Activated naive CD4-positive, alpha-beta T cell (primary cell): ENCODE results near the gene CTIF.

Experiments
- DNase-seq, 4 experiments: peaks; one replicate each; lab custom pipeline; 2025; lab: John Stamatoyannopoulos, UW

CTIF gene

GRCh38 chr18:48729404-48729803 lies 190.6 kb downstream of the CTIF start:
- no peak for DNase-seq

GRCh38 chr18:48730010-48730409 lies 191.2 kb downstream of the CTIF start:
- DNase-seq = no peak

GRCh38 chr18:48732767-48733424 lies 194.1 kb downstream of the CTIF start:
- no peak for DNase-seq

DNA sequence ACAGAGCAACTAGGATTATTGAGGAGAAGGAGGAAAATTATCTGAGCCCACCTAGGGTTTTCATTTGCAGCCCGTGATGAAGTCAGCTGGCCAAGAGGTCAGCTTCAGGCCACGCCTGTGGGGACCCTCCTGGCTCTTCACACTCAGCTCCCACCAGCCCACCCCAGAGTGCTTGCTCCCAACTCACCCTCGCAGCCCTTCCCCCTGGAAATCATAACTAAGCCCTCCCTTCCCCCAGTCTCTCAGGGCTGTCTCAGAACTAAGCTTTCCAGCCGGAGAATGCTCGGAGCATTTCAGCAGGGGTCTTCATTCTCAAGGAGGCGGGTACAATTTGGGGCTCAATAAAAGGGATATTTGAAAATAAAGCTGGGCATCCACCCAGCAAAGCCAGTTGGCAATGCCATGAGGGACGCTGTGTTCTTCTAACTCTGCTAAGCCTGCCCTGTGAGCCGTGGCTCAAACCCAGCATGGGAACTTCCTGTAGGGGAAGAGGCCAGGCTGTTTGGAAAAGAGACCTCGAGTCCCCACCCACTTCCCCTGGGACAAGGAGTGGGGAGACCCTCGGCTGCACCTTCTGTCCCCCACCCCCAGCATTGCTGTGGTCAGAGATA lies 194.9 kb downstream of the CTIF start:
- DNase-seq = no peak

DNA sequence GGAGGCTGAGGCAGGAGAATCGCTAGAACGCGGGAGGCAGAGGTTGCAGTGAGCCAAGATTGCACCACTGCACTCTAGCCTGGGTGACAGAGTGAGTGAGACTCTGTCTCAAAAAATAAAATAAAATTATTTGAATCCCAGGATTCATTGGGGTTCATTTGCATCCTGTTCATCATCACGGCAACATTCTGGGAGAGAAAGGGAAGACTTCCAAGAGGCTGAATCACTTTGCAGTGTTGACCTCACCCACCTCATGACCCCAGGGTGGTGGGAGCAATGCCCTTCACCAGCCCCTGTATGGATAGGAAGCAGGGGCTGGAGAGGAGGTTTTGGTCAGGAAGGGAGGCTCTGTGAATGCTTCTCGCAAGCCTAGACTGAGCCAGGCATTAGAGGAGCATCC lies 195.6 kb downstream of the CTIF start:
- no peak for DNase-seq

DNA sequence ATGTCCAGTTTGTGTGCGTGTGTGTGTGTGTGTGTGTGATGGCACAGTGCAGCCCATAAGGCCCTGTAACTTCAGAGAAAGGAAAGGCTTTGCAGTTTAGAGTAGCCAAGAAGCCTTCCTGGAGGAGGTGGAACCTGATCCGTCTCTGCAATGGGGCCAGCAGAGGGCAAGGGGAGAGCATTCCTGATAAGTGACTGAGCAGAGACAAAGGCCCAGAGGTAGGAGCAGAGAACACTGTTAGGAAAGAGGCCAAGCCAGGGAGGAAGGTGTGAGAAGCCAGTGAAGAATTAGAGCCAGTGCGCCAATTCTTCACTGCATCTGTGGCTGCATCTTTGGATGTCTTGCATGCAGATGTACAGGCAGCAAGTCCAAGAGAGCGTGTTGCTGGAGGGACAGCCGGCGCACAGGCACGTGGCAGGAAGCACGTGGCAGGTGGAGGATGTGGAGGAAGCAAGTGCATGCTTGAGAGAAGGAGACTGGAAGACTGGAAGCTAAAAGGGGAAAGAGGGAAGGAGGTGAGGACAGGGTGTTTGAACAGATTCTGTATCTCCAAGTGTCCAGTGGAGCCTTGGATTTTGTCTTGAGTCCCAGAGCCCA lies 196.3 kb downstream of the CTIF start:
- no peak for DNase-seq

GRCh38 chr18:48735681-48736255 lies 196.9 kb downstream of the CTIF start:
- no peak for DNase-seq

- no peak for DNase-seq
These were observed 197.8 kb downstream of the CTIF start for GRCh38 chr18:48736321-48737260.

GRCh38 chr18:48739266-48740067 lies 200.6 kb downstream of the CTIF start:
- no peak for DNase-seq

DNA sequence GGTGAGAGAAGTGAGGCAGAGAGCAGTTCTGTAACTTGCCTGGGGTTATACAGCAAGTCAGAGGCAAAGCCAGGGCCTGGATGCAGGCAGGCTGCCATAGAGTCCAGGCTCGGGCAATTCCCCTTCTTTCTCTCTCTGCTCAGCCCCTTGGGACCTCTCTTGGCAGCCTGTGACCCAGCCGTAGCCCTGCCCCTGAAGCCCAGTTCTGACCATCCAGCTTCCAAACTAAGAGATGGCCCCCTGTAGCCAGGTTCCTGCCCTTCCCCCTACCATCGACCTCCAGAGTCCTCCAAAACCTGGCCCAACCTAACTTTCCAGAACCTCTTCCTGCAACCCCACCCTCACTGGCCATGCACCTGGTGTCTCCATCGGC lies 201.2 kb downstream of the CTIF start:
- no peak for DNase-seq

DNA sequence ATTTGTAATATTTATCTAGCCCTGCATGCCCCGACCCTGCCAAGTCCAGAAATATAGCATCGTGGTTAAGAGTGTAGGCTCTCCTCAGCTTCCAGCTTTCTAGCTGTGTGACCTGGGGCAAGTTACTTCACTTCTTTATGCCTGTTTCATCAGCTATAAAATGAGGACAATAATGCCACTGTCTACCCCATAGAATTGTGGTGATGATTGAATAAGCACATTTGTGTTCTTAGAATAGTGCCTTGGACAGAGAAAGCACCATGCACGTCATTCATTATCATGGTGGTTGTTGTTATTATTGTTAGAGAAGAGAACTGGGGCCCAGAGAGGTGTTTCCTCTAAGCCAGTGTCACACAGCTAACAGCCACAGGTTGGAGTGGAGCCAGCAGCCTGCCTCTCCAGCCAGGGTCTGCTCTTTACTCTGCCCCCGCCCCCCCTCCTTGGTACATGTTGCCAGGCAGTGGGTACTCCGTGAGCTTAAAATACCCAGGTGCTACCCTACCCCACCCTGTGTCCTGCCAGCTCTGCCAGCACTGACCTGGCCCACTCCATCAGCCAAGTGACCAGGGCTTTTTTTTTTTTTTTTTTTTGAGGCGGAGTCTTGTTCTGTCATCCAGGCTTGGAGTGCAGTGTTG lies 202.1 kb downstream of the CTIF start:
- DNase-seq = no peak

GRCh38 chr18:48741866-48742265 lies 203.0 kb downstream of the CTIF start:
- DNase-seq = no peak

DNA sequence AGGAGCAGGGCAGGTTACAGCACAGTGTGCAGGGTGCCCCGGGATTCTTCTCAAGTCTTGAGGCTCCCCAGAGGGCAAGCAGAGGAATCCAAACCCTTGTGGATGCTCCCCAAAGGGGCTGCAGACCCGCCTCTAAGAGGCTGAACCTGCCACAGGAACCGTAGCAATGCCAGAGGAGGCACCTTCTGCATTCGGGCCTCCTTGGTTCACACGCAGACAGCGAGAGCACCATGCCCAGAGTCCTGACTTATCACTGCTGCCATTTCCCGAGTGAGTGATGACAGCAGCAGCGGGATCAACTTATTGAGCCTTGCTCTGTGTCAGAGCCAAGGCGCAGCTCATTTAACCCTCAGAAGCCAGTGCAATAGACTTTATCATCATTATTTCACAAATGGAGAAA lies 203.5 kb downstream of the CTIF start:
- DNase-seq = no peak

- DNase-seq = no peak
These were observed 204.1 kb downstream of the CTIF start for GRCh38 chr18:48742706-48743475.

DNA sequence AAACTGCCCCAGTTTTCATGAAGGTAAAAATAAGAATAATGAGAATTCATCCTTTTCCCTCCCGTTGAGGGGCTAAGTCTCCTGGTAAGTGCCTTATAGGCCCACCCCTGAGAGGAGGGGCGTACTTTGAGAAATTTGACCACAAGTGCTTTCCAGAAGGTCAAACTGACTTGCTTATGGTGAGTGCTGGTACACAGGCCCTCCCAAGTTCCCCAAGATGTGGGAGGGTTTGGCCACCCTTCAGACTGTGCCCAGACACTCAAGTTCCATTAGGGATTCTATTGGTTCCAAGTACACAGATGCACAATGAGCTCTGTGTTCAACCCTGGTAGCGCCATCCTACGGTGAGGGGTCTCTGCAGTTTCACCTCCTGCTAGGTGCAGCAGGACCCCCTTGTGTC lies 205.1 kb downstream of the CTIF start:
- no peak for DNase-seq

GRCh38 chr18:48745293-48745692 lies 206.5 kb downstream of the CTIF start:
- no peak for DNase-seq

- no peak for DNase-seq
These were observed 210.9 kb downstream of the CTIF start for GRCh38 chr18:48749768-48750167.

- DNase-seq = no peak
These were observed 211.8 kb downstream of the CTIF start for GRCh38 chr18:48750485-48751175.

DNA sequence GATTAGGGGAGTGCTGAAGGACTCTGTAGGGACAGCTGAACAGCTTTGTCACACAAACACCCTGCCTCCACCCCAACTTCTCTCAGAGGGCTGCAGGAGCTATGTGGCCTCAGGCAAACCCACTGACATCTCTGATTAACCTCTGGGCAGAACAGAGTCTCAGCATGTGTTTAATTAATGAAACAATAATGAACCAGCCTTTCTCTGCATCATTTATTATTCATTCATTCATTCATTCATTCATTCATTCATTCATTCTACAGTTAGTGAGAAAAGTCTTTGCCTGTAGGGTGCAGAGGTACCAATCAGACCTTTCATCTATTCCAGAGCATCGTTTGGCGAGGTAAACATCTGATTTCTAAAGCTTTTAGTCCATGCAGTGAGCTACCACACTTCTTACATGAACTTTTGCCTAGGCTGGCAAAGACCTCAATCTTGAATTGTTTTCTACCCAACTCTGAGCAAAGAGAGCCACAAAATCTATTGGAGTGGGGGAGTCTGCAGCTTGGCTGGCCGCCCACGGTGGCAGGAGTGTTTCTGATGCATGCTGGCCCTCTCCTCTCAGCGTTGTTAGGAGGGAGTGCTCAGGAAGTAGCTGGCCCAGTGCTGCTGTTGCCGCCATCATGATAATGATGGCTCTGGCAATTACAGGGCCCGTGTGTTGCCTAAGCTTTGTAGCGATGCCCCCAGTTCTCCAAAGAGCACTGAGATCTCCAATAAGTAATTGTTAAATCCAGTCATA lies 213.1 kb downstream of the CTIF start:
- no peak for DNase-seq
